Erythroblast (primary cell): ENCODE data around the gene RIMBP3C.
"Not testable (repeated sequence)": the region's sequence is repeated elsewhere in the genome, so short reads cannot be mapped to it uniquely, and the experiment has no call there.

Experiments
- GATA1 ChIP-seq: IDR thresholded peaks from 2 replicates; pipeline ENCODE4 v1.6.1; 2011; ENCODE audit warnings: low read depth, mild to moderate bottlenecking, control low read depth, low read length, moderate library complexity
- POLR2A ChIP-seq: IDR thresholded peaks from 2 replicates; pipeline ENCODE4 v1.6.1; 2011; ENCODE audit warnings: mild to moderate bottlenecking, low read length

DNA sequence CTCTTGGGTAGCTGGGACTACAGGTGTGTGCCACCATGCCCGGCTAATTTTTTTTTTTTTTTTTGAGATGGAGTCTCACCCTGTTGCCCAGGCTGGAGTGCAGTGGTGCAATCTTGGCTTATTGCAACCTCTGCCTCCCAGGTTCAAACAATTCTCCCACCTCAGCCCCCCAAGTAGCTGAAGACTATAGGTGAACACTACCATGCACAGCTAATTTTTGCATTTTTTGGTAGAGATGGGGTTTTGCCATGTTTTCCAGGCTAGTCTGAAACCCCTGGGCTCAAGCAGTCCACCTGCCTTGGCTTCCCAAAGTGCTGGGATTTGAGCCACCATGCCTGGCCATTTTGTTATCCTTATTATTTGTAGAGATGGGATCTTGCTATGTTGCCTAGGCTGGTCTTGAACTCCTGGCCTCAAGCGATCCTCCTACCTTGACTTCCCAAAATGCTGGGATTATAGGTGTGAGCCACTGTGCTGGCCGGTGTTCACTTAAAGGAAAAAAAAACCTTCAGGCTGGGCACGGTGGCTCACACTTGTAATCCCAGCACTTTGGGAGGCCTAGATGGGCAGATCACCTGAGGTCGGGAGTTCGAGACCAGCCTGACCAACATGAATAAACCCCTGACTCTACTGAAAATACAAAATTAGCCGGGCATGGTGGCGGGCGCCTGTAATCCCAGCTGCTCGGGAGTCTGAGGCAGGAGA is 29.9 kb upstream of the RIMBP3C start:
- TF ChIP-seq POLR2A, GATA1: not testable (repeated sequence)
